ENCODE measurements around the gene PIGU.

DNA sequence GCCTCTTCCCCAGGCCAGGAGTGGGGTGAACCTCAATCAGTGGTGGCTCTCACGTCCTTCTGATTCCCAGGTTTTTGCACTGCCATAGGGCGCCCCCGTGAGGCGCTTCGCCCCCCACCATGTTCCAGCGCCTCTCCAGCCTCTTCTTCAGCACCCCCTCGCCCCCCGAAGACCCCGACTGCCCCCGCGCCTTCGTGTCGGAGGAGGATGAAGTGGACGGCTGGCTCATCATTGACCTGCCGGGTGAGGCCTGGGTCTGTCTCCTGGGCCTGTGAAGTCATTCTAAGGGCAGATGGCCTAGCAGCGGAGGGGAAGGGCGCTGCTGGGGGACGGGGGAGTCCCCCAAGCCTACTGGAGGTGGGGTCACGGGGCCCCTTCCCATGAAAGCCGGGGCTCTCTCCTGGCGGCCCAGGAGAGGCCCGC, 31.7 kb upstream of the PIGU start:
- TF ChIP-seq, protein P1, sequence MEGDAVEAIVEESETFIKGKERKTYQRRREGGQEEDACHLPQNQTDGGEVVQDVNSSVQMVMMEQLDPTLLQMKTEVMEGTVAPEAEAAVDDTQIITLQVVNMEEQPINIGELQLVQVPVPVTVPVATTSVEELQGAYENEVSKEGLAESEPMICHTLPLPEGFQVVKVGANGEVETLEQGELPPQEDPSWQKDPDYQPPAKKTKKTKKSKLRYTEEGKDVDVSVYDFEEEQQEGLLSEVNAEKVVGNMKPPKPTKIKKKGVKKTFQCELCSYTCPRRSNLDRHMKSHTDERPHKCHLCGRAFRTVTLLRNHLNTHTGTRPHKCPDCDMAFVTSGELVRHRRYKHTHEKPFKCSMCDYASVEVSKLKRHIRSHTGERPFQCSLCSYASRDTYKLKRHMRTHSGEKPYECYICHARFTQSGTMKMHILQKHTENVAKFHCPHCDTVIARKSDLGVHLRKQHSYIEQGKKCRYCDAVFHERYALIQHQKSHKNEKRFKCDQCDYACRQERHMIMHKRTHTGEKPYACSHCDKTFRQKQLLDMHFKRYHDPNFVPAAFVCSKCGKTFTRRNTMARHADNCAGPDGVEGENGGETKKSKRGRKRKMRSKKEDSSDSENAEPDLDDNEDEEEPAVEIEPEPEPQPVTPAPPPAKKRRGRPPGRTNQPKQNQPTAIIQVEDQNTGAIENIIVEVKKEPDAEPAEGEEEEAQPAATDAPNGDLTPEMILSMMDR (IDR thresholded peaks at IDR 0.05; ENCODE audit: low read depth, low read length, missing input control), result peak; percentile 24
- TF ChIP-seq NR2F2 (IDR thresholded peaks at IDR 0.05) (no peak), EGR1 (IDR thresholded peaks at IDR 0.05; ENCODE audit: low read depth in 2 of 2) (no peak), YY1 (IDR thresholded peaks at IDR 0.05) (no peak), SP1 (IDR thresholded peaks at IDR 0.05) (no peak), JUND (IDR thresholded peaks at IDR 0.05) (no peak)
- TF ChIP-seq, protein P2, sequence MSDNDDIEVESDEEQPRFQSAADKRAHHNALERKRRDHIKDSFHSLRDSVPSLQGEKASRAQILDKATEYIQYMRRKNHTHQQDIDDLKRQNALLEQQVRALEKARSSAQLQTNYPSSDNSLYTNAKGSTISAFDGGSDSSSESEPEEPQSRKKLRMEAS (IDR thresholded peaks at IDR 0.05), result no peak
